ENCODE data around the gene ATXN7.

DNA sequence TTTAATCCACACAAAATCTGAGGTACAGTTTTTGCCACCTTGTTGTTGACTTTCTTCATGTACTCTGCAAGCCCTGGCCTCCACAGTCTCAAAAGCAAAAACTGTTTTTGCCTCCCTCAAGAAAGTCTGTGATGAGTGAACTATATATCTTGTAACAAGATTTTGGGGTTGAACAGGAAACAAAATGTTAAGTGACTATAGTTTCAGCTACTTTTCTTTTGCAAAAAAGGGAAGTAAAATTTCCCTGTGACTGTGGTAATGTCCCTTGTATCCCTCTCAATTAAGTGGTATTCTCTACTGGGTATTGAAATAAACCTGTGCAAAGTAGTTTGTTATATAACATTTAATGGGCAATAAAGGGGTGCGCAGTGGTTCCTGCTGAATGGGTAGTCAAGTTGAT, 69.8 kb downstream of the ATXN7 start:
- TF ChIP-seq, protein P1, sequence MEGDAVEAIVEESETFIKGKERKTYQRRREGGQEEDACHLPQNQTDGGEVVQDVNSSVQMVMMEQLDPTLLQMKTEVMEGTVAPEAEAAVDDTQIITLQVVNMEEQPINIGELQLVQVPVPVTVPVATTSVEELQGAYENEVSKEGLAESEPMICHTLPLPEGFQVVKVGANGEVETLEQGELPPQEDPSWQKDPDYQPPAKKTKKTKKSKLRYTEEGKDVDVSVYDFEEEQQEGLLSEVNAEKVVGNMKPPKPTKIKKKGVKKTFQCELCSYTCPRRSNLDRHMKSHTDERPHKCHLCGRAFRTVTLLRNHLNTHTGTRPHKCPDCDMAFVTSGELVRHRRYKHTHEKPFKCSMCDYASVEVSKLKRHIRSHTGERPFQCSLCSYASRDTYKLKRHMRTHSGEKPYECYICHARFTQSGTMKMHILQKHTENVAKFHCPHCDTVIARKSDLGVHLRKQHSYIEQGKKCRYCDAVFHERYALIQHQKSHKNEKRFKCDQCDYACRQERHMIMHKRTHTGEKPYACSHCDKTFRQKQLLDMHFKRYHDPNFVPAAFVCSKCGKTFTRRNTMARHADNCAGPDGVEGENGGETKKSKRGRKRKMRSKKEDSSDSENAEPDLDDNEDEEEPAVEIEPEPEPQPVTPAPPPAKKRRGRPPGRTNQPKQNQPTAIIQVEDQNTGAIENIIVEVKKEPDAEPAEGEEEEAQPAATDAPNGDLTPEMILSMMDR (IDR thresholded peaks at IDR 0.05) = no peak
- TF ChIP-seq POLR2A (IDR thresholded peaks at IDR 0.05) = no peak

Data from esophagus squamous epithelium (tissue), 4 donors.